K562 (cell line): ENCODE measurements around the gene SCAMP1. TPM values are rescaled to one million over a fixed set of nuclear protein-coding genes. Genes with fewer than 3 reads are reported as not detected.

Experiments
- ATAC-seq: fragments of 200-7000 bp; cut with Tn5 transposase; 3 replicates; pipeline ENCODE4 v1.9.1; 2020; ENCODE audit warnings: moderate library complexity
- BruUV-seq: library from RNA; stranded (reverse); fragments of 400-500 nt; replicated peaks from 2 replicates; lab custom pipeline; 2021; lab: Mats Ljungman, UMichigan
- CTCF ChIA-PET: fragments of 300-600 bp; formaldehyde crosslinking; extraction: SDS; loops from one replicate; lab custom pipeline; 2021; ENCODE audit warnings: low intra/inter-chr PET ratio; lab: Yijun Ruan, JAX
- POLR2A ChIA-PET: fragments of 300-600, 350-650 bp; sonication (Branson Sonifier 250); formaldehyde crosslinking; extraction: SDS; loops from one replicate; lab custom pipeline; 2021; ENCODE audit warnings: antibody characterized with exemption, inconsistent platforms; lab: Yijun Ruan, JAX
- DNase-seq, 4 experiments: peaks; one replicate each; pipeline versions ENCODE4 v3.0.0 to v3.0.0-alpha.2; 2011 to 2018; ENCODE audit warnings: low spot score in 3 of 4, mixed read lengths in 3 of 4; ENCODE audit errors: extremely low read depth in 1 of 4
- FAIRE-seq: peaks from 2 replicates; lab custom pipeline; 2011; peaks lifted over from hg19 to GRCh38; lab: Jason Lieb, UNC
- H2AFZ ChIP-seq: 2 replicates; pipeline ENCODE4 v1.6.0; 2011; ENCODE audit warnings: low read depth, low read length, control low read depth, inconsistent platforms
- H3K27ac ChIP-seq: fragments of 200-600 bp; 3 replicates; pipeline ENCODE4 v1.8.0; 2011; ENCODE audit warnings: low read depth, mild to moderate bottlenecking, control low read depth, inconsistent platforms, low read length, moderate library complexity, mixed read lengths; ENCODE audit errors: extremely low read depth
- H3K27me3 ChIP-seq, 2 experiments: fragments of 300-600 bp in 1 of 2; 2 replicates in 1 of 2; 3 replicates in 1 of 2; pipeline versions ENCODE4 v1.6.0 to v1.8.0; 2011; ENCODE audit warnings: inconsistent platforms in 2 of 2, low read length in 2 of 2, mild to moderate bottlenecking in 1 of 2, mixed read lengths in 1 of 2, moderate library complexity in 1 of 2; ENCODE audit not compliant: control insufficient read depth in 2 of 2, insufficient read depth in 2 of 2
- H3K36me3 ChIP-seq: fragments of 300-600 bp; 3 replicates; pipeline ENCODE4 v1.8.0; 2011; ENCODE audit warnings: mild to moderate bottlenecking, low read length, inconsistent platforms; ENCODE audit not compliant: control insufficient read depth, insufficient read depth
- H3K4me1 ChIP-seq, 2 experiments: fragments of 200-600 bp in 1 of 2; replicated peaks in 1 of 2; 2 replicates in 1 of 2; 3 replicates in 1 of 2; pipeline versions ENCODE4 v1.5.1 to v1.8.0; 2011; ENCODE audit warnings: inconsistent platforms in 2 of 2, low read length in 2 of 2, mild to moderate bottlenecking in 1 of 2, mixed read lengths in 1 of 2, moderate library complexity in 1 of 2; ENCODE audit not compliant: control insufficient read depth in 2 of 2, insufficient read depth in 2 of 2
- H3K4me2 ChIP-seq: 2 replicates; pipeline ENCODE4 v1.6.1; 2011; ENCODE audit warnings: low read length, control low read depth, inconsistent platforms, mixed read lengths; ENCODE audit not compliant: insufficient read depth
- H3K4me3 ChIP-seq: fragments of 200-600 bp; sonication (generic), shearing (Covaris generic); 2 replicates; pipeline ENCODE4 v1.5.1; 2016; ENCODE audit warnings: control low read depth, inconsistent platforms
- H3K79me2 ChIP-seq: fragments of 200-600 bp; 3 replicates; pipeline ENCODE4 v1.8.0; 2011; ENCODE audit warnings: low read length, inconsistent platforms; ENCODE audit not compliant: control insufficient read depth, insufficient read depth
- H3K9ac ChIP-seq, 2 experiments: 2 replicates each; pipeline versions ENCODE4 v1.6.0 to v1.6.1; 2011; ENCODE audit warnings: low read depth in 2 of 2, low read length in 2 of 2, control low read depth in 1 of 2, inconsistent platforms in 1 of 2, mild to moderate bottlenecking in 1 of 2, mixed read lengths in 1 of 2; ENCODE audit not compliant: insufficient read depth in 1 of 2
- H3K9me1 ChIP-seq: one replicate; pipeline ENCODE4 v1.6.0; 2011; ENCODE audit warnings: inconsistent platforms, mild to moderate bottlenecking, low read length, moderate library complexity; ENCODE audit not compliant: control insufficient read depth, insufficient read depth
- H3K9me3 ChIP-seq: replicated peaks from 2 replicates; pipeline ENCODE4 v1.5.1; 2011; ENCODE audit warnings: low read depth, low read length, inconsistent platforms; ENCODE audit not compliant: control insufficient read depth, insufficient read depth
- H4K20me1 ChIP-seq: replicated peaks from 2 replicates; pipeline ENCODE4 v1.6.1; 2011; ENCODE audit warnings: low read length, inconsistent platforms, mixed read lengths; ENCODE audit not compliant: control insufficient read depth, insufficient read depth
- CAMTA2 ChIP-seq: fragments of 250-450 bp; sonication (Bioruptor Pico); conservative IDR thresholded peaks from 2 replicates; pipeline ENCODE4 v1.5.1; 2022
- EP300 ChIP-seq: IDR thresholded peaks from 2 replicates; pipeline ENCODE4 v1.6.1; 2012; ENCODE audit warnings: low read length, improper control_type of control experiment
- EWSR1 ChIP-seq: fragments of 450-650 bp; IDR thresholded peaks from 2 replicates; pipeline ENCODE4 v1.6.1; 2018; ENCODE audit warnings: borderline replicate concordance, mild to moderate bottlenecking, low read depth, moderate library complexity; ENCODE audit not compliant: partially characterized antibody
- FIP1L1 ChIP-seq: fragments of 200-400 bp; formaldehyde crosslinking; IDR thresholded peaks from 2 replicates; pipeline ENCODE4 v1.6.1; 2018; ENCODE audit warnings: mild to moderate bottlenecking, low read depth, low read length; ENCODE audit not compliant: poor library complexity, severe bottlenecking
- HDAC3 ChIP-seq: fragments of 450-650 bp; IDR thresholded peaks from 2 replicates; pipeline ENCODE4 v1.6.1; 2018; ENCODE audit warnings: borderline replicate concordance, mild to moderate bottlenecking, moderate library complexity; ENCODE audit not compliant: partially characterized antibody
- MTA3 ChIP-seq: fragments of 450-650 bp; formaldehyde crosslinking; IDR thresholded peaks from 2 replicates; pipeline ENCODE4 v1.6.1; 2017; ENCODE audit warnings: mild to moderate bottlenecking, borderline replicate concordance
- NFATC3 ChIP-seq: fragments of 450-650 bp; IDR thresholded peaks from 2 replicates; pipeline ENCODE4 v1.6.1; 2017; ENCODE audit warnings: mild to moderate bottlenecking
- NFE2L1 ChIP-seq: fragments of 450-650 bp; IDR thresholded peaks from 2 replicates; pipeline ENCODE4 v1.6.1; 2016; ENCODE audit warnings: missing genetic modification characterization, low read depth, mild to moderate bottlenecking, missing compliant biosample characterization, moderate library complexity, borderline replicate concordance
- NFIX ChIP-seq: fragments of 250-450 bp; sonication (Bioruptor Pico); IDR thresholded peaks from 2 replicates; pipeline ENCODE4 v1.4.0; 2020; ENCODE audit warnings: low read depth, mild to moderate bottlenecking, moderate library complexity
- SPI1 ChIP-seq: IDR thresholded peaks from 2 replicates; pipeline ENCODE4 v1.6.1; 2011; ENCODE audit warnings: low read depth, low read length, control low read depth, borderline replicate concordance
- SRSF3 ChIP-seq: fragments of 200-400 bp; formaldehyde crosslinking; IDR thresholded peaks from 2 replicates; pipeline ENCODE4 v1.6.1; 2016; ENCODE audit warnings: mild to moderate bottlenecking, low read length, moderate library complexity; ENCODE audit not compliant: insufficient read depth
- XRCC3 ChIP-seq: fragments of 450-650 bp; IDR thresholded peaks from 2 replicates; pipeline ENCODE4 v1.6.1; 2017; ENCODE audit warnings: mild to moderate bottlenecking, moderate library complexity
- ZNF124 ChIP-seq: sonication (generic); formaldehyde crosslinking; IDR thresholded peaks from 2 replicates; pipeline ENCODE4 v1.8.1; 2022; ENCODE audit warnings: missing genetic modification reagents
- ZNF354B ChIP-seq: fragments of 250-450 bp; sonication (Bioruptor Pico); IDR thresholded peaks from 2 replicates; pipeline ENCODE4 v1.4.0; 2020
- ZNF444 ChIP-seq: fragments of 250-450 bp; sonication (Bioruptor Pico); IDR thresholded peaks from 2 replicates; pipeline ENCODE4 v1.4.0; 2020; ENCODE audit warnings: mild to moderate bottlenecking, moderate library complexity
- ZNF766 ChIP-seq: fragments of 200-800 bp; sonication (Bioruptor generic); conservative IDR thresholded peaks from 2 replicates; pipeline ENCODE4 v1.6.1; 2016; ENCODE audit warnings: missing genetic modification characterization, missing compliant biosample characterization
- ZNF79 ChIP-seq: fragments of 250-450 bp; sonication (Bioruptor Pico); IDR thresholded peaks from 2 replicates; pipeline ENCODE4 v1.4.0; 2020; ENCODE audit warnings: low read depth, mild to moderate bottlenecking, moderate library complexity
- WGBS: fragments of 100-300 bp; shearing (Covaris generic); methylation state at CpG from one replicate; pipeline ENCODE4 v1.1.6; 2016; ENCODE audit warnings: low coverage, mixed read lengths; ENCODE audit not compliant: insufficient coverage; ENCODE audit errors: missing lambda C conversion rate; 5-methylcytosine and 5-hydroxymethylcytosine counted together
- in situ Hi-C: fragments of 300-500 bp; cut with MboI; formaldehyde crosslinking; loops from 4 replicates; pipeline ENCODE4 v1.15.0; 2018; ENCODE audit warnings: inconsistent platforms, mixed read lengths
- intact Hi-C: fragments of 100-400 bp; cut with micrococcal nuclease; formaldehyde crosslinking; loops from 2 replicates; pipeline ENCODE4 v1.14.2; 2022
- polyA plus RNA-seq, 8 experiments: library from polyadenylated mRNA; depleted of rRNA in 4 of 8; stranded (reverse) in 5 of 8; unstranded in 3 of 8; fragments of >200 nt; fragmentation: Nextera tagmentation in 2 of 8; fragmentation: Illumina TruSeq in 1 of 8; extraction: Ambion mirVana in 2 of 8; extraction: Trizol in 1 of 8; gene quantifications; 2 replicates each; pipeline versions ENCODE4 v1.2.1 to v1.2.3, GENCODE V29; 2011 to 2014; ENCODE audit warnings: inconsistent platforms in 1 of 8, missing spikeins in 1 of 8
- total RNA-seq, 7 experiments: library from RNA; depleted of rRNA in 6 of 7; stranded (reverse); fragments of >200 nt in 6 of 7; fragmentation: Illumina TruSeq in 2 of 7; extraction: Trizol in 2 of 7; gene quantifications; 2 replicates each; pipeline versions ENCODE4 v1.2.1 to v1.2.3, GENCODE V29; 2011 to 2021; ENCODE audit warnings: low replicate concordance in 1 of 7
- TF ChIP-seq, protein P1 (sequence below): fragments of 250-450 bp; sonication (Bioruptor Pico); IDR thresholded peaks from 2 replicates; pipeline ENCODE4 v1.8.0; 2022; ENCODE audit warnings: moderate library complexity, mild to moderate bottlenecking, inconsistent platforms
- TF ChIP-seq, protein P2 (sequence below), 2 experiments: IDR thresholded peaks; 2 replicates each; pipeline ENCODE4 v1.6.1; 2011; ENCODE audit warnings: borderline replicate concordance in 1 of 2, control low read depth in 1 of 2, low read depth in 1 of 2, low read length in 1 of 2, mild to moderate bottlenecking in 1 of 2, mixed read lengths in 1 of 2, moderate library complexity in 1 of 2; ENCODE audit not compliant: insufficient read depth in 1 of 2, insufficient read length in 1 of 2, poor library complexity in 1 of 2, severe bottlenecking in 1 of 2; ENCODE audit errors: extremely low read depth in 1 of 2

SCAMP1 gene
- total and polyA plus RNA-seq, 9 of the 15 experiments (the other 6 are each of a cell fraction or from before 2014, with no cell fraction given) = 5.4 to 23.9 (median 13.8) TPM

DNA sequence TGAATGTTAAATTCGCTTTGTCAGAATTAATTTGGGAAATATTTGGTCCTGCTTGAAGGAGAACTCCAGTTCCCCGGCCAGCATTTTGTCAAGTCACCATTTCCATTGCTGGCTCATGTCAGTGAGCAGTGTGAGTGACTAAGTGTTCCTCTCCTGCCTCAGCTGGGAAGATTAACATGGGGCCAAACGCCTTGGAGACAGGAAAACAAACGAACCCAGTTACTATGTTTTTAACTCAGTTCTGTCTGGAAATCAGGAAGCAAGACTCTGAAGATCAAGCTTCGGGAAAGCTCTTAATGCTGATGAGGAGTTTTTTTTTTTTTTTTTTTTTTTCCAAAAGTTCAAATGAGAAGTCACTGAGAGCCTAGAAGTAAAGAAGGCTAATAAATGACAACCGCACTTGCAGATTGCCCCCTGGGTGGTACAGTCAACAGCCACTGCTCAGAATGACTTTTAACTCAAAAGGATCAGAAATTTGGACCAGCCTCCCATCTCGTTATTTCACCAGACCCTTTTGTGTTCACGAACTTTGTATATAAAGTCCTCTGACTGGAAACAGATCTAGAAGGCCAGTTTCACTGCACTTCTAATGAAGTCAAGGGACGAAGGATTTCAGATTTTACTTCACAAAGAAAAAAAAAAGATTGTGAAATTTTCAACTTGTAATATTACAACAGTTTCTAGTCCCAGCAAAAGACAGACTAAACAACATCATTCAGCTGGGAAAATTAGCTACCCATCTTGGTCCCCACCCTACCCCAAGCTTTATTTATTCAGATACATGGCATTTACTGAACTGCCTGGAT lies 166.8 kb downstream of the SCAMP1 start (continued):
- TF ChIP-seq ZNF444 (CRISPR knock-in tag) (no peak), FIP1L1 (no peak), EP300 (peak; percentile 72), SRSF3 (no peak), ZNF766 (CRISPR knock-in tag) (no peak), ZNF354B (CRISPR knock-in tag) (no peak)
- TF ChIP-seq, protein P1, sequence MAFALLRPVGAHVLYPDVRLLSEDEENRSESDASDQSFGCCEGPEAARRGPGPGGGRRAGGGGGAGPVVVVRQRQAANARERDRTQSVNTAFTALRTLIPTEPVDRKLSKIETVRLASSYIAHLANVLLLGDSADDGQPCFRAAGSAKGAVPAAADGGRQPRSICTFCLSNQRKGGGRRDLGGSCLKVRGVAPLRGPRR (CRISPR knock-in tag) = no peak

DNA sequence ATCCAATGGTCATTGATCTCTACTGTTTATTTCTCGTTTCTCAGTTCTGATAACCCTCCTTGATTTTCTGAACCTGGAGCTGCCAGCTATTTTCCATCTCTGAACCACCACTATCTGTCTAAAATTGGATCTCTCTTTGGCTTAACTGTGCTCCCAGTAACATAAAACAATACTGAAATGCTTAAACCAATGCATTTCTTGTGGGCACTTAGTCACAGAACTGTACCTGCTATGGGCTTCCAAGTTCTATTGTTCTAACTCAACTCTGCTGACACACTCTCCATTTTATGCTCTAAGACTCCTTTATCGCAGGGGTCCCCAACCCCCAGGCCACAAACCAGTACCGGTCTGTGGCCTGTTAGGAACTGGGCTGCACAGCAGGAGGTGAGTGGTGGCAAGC lies 167.5 kb downstream of the SCAMP1 start:
- Histone ChIP-seq H3K4me3 (no peak overlapping the region), H3K79me2 (no peaks in the 10 kb centered on the region), H3K4me1 (peaks cover 18 to 48% of the 10 kb centered on the region in 2 experiments), H3K9ac (no peak overlapping the region), H3K9me1 (no peaks in the 10 kb centered on the region), H3K27me3 (no peaks in the 10 kb centered on the region), H3K36me3 (no peaks in the 10 kb centered on the region; the same call in 2 of the 3 replicates), H2AFZ (peak overlapping the region; percentile 44; the same call in 1 of the 2 replicates), H4K20me1 (no peaks in the 10 kb centered on the region), H3K27ac (no peak overlapping the region), H3K4me2 (no peak overlapping the region), H3K9me3 (no peaks in the 10 kb centered on the region; the same call in 1 of the 2 replicates)
- WGBS = 87% methylated on average over 3 of the region's 3 CpGs
- intact Hi-C loops = loop anchor here (2.0 kb wide), 1 partner anchor 43 kb away; no protein-coding TSS in a partner anchor
- ChIA-PET CTCF (no interaction called here), POLR2A (interaction anchor here (0.6 to 1.2 kb wide), 2 partner anchors 17 to 232 kb away, joined by 3 read pairs; no protein-coding TSS in a partner anchor)
- no TSS peak for BruUV-seq
- DNase-seq (no peak), FAIRE-seq (no peak), ATAC-seq (no peak)
- in situ Hi-C loops = no loop called here
- TF ChIP-seq XRCC3 (no peak), CAMTA2 (no peak), SPI1 (no peak), HDAC3 (no peak), NFE2L1 (tag) (no peak), MTA3 (no peak), ZNF124 (no peak), EWSR1 (no peak), ZNF79 (CRISPR knock-in tag) (no peak), NFATC3 (no peak), NFIX (CRISPR knock-in tag) (no peak)
- TF ChIP-seq, protein P2, sequence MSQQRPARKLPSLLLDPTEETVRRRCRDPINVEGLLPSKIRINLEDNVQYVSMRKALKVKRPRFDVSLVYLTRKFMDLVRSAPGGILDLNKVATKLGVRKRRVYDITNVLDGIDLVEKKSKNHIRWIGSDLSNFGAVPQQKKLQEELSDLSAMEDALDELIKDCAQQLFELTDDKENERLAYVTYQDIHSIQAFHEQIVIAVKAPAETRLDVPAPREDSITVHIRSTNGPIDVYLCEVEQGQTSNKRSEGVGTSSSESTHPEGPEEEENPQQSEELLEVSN (IDR thresholded peaks at IDR 0.05; ENCODE audit: borderline replicate concordance in 1 of 2, extremely low read depth in 1 of 2, insufficient read depth in 1 of 2, insufficient read length in 1 of 2, low read depth in 1 of 2, low read length in 1 of 2, poor library complexity in 1 of 2, severe bottlenecking in 1 of 2) = no peak
